Measurements from ENCODE around the gene VGF. TPM values are rescaled to one million over a fixed set of nuclear protein-coding genes. Genes with fewer than 3 reads are reported as not detected.

Gene VGF
- polyA plus RNA-seq, 1 donor: 0.20 TPM

DNA sequence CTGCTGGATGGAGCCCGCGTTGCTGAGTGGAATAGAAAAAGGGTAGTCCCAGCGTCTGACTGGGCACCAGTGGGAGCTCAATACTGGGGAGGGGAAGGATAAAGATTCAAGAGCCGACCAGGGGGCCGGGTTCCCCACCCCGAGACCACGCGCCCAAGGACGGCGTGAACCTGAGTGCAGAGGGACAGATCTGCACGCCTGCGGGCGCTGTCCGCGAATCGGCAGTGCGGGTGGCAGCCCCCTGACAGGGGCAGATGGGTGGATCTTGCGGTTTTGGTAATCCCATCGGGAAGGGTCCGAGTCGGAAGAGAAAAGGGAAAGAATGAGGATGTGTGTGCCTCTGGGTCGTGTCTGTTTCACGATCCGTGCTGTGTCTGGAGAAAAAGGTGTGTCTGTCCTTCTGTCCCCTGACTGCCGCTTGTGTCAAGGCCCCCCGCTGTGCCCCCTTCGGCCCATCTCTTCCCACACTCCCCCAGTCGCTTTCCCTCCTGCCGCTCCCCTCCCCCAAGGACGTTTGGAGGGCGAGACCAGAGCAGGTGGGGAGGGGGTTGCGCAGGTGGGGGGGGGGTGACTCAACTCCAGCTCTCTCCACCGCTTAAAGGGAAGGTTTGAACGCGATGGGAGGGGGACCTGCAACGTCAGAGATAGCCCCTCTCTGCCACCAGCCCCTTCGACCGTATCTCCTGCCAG is 734 bp upstream of the VGF start:
- no peak for DNase-seq

DNA sequence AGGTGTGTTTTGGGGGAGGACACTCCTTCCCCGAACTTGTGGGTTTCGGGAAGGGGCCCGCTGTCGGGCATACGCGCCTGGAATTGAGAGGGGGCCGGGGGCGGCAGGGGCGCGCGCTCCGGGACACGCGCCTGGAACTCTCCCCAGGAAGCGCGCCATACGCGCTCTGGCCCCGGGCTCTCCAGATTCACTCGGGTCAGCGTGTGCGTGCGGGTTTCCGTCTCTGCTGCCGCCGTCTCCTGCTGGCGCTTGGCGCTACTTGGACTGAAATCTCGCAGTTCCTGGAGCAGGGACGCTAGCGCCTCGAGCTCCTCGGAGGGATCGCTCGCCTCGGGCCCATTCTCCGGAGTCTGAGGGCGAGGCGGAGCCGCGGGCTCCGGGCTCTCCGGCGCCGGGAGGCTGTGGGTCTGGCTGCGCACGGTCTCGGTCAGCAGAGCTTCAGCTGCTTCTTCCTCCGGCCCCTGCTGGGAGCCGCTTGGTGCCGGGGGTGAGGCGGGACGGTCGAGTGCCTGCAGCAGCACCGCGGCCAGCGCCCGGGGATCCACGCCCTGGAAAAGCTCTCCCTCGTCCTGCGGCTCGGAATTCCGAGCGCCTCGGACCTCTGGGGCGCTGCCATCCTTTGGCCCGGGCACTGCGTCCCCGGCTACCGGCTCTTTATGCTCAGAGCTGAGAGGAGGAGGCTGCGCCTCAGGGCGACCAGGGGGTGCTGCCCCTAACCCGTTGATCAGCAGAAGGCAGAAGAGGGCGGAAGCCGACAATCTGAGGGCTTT is 1.1 kb downstream of the VGF start:
- DNase-seq: no peak

DNA sequence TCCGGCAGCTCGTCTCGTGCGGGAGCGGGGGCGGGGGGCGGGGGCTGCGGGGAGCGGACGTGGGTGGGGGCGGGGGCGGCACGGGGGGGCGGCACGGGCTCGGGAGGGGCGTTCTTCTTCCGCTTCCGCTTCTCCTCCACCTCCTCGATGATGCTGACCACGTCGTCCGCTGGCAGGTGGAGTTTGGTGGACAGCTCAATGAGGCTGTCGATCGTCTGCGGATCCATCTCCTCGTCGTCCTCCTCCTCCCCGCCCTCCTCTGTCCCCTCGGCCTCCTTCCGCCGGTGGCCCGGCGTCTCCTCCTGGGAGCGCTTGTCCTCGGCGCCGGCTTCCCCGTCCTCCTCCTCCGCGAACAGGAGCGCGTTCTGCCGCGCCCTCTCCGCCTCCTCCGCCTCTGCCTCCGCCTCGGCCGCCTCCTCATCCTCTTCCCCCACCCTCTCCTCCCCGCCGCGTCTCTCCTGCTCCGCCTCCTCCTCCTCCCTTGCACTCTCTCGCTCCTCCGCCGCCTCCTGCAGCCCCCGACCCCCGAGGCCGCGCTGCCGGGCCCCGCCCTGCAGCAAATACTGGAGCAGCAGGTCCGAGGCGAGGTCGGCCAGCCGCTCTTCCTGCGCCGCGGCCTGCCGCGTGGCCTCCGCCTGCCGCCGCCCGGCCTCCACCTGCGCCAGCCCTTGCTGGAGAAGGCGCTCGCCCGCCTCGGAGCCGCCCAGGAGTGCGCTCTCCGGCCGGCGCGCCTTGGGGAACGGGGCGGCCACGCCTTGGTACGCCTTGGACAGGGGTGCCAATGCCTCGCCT is 1.9 kb downstream of the VGF start:
- no peak for DNase-seq

DNA sequence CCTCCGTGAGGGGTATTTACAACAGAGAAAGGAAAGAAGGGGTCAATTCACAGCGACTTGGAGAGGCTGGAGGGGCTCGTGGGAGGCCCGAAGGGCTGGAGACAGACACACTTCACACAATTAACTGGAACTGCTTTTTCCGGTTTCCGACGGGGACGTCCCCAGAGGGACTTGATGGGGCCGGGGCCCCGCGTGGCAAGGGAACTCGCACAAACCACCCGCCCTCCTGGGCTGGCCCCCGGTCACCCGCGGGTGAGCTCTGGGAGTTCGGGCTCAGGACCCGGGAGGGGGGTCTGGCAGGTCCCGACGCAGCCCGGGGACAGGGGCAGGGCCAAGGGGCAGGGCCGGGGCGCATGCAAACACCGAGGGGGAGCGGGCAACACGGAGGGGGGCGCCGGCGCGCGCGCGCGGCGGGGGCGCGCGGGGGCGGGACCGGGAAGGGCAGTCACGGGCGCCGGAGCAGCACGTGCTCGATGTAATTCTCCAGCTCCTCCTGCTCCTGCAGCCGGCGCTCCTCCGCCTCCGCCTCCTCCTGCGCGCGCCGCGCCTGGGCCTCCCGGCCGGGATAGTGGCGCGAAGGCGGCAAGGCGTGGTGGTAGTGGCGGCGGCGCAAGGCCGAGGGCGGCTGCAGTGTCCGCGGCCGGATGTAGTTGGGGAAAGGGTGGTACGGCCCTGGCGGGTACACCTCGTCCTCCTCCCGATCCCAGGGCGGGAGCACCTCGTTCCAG is 2.7 kb downstream of the VGF start:
- DNase-seq: no peak

DNA sequence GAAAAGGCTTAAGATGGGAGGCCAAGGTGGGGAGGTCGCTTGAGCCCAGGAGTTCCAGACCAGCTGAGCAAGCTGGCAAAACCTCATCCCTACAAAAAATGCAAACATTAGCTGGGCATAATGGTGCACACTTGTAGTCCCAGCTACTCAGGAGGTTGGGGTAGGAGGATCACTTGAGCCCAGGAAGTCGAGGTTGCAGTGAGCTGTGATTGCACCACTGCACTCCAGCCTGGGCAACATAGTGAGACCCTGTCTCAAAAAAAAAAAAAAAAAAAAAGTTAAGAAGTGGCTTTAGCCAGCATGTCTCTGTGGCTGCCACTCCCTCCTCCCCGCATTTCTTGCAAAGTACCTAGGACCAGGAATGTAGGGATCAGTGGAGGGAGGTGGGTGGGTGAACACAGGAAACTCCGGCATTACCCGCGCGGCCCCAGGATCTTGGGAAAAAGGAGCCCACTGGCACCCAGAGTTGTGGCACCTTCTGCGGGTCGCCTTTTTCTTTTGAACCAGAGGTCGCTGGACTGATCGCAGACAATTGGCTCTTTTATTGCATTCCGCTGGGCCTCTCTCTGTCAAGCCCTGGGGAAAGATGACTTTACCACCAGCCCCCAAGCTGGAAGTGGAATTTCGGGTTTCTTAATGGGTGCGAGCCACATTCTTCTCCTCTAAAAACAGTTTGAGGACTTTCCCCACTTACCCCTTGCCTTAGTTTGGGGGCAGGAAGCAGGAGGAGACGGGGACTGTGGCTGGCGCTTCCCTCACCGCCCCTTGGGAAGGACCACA is 3.5 kb downstream of the VGF start:
- no peak for DNase-seq

DNA sequence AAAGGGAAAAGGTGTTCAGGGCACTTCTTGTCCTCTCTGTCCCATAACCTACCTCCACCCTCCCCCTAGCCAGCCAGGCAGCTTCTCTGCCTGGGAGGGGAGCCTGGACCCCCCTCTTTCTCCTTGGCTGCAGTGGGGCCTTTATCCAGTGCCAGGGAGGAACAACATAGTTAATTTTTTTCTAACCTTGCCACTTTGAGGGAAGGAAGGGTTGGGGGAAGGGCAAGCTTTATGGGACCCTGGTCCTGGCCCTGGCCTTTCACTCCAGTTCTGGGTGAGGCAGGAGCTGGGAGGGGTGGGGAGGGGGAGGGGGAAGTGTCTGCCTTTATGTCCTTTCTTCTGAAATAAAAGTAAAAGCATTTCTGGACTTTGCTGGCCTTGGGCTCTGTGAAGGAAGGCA is 4.5 kb downstream of the VGF start:
- DNase-seq: no peak

DNA sequence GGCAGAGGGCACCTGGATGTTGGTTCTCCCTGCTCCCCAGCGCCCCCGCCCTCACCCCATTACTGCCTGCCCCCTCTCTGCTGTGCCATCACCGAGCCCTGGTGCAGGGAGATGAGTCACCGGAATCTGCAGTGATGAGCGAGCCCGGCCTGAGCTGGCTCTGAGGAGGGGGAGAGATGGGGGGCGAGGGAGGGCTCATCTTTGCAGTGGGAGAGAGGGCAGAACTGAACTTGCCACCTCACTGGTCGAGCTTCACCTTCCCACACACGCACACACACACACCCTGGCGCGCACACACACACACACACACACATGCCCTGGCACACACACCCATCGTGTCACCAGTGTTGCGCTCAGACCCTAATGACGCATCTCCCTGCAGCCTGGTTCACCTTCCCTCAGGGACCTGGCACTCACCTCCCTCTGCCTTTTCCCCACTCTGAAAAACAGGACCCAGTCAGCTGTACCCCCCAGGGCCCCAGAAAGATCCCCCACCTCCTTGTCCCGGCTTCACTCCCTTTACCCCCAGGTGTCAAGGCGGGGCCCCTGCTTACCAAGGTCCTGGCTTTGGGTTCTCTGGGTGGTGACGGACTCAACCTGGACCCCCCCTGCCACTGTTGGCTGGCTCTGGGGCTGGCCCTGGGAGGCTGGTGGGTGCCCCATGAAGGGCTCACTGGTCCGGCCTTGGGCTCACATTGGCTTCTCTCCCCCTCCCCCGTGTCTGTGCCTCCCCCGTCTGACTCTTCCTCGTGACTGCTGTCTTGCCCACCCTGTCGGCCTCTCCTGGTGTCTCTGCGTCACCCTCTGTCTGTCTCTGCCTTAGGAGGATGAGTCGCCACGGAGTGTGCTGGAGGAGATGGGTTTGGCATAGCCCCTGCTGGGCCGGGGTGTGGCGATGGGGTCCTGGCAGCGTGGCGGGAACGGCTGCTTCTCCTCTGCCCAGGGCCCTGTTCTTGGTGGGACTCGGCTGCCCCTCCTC is 5.4 kb downstream of the VGF start:
- DNase-seq: no peak

DNA sequence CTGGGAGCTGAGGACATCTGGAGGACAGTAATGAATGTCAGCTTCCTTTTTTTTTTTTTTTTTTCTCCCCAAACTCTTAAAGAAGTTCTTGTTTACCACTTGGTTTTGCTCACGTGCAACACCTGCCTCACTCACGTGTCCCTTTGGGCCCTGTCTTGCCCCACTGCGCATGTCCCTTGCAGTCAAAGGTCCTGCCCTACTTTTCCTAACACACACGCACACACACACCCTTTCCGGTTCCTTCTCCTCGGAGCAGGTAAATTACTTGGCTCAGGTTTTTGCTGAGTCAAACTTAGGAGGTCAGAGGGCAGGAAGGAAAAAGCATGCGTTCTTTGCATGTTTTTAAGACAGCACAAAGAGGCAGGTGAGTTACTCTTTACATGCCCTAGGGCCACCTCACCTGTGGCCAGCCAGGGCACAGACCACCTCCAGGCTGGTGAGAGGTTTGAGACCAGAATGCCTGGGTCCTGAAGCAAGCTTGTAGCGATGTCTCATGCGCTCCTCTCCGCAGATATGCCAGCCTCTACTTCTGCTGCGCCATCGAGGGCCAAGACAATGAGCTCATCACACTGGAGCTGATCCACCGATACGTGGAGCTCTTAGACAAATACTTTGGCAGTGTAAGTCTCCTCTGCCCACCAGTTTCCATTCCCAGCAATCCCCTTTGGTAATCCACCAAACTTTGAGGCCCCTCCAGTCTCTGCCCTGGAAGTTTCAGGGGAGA is 8.3 kb downstream of the VGF start:
- no peak for DNase-seq

DNA sequence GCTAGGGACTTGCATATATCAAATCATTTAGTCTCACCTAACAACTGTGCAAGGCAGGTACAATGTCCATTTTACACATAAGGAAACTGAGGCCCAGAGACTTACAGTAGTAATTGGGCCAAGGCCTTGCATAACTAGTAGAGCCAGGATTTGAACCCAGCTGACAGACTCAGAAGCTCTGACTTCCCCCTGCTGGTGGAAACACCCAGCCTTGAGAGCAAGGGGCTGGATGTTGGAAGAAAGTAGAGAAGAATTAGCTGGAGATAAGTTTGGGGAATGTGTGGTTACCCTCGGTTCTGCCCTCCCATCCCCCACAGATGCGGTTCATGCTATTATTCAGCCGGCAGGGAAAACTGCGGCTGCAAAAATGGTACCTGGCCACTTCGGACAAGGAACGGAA is 9.1 kb downstream of the VGF start:
- no peak for DNase-seq

DNA sequence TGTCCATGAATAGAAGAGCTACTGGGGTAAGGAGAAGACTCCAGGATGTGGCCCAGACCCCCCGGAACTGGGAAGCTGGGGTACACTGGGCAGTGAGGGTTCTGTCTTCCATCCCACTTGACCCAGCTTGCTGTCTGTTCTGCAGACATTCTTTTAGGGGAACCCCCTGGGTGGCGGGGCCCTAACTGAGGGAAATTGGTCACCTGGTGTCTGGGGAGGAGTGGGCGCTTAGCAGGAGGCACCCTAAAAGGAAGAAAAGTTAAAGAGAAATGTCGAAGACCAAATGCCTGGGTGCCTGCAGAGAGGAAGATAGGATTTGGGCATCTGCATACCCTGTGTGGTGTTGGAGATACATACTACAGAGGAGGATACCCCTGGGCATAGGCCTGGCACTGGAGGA is 10.1 kb downstream of the VGF start:
- DNase-seq: no peak

DNA sequence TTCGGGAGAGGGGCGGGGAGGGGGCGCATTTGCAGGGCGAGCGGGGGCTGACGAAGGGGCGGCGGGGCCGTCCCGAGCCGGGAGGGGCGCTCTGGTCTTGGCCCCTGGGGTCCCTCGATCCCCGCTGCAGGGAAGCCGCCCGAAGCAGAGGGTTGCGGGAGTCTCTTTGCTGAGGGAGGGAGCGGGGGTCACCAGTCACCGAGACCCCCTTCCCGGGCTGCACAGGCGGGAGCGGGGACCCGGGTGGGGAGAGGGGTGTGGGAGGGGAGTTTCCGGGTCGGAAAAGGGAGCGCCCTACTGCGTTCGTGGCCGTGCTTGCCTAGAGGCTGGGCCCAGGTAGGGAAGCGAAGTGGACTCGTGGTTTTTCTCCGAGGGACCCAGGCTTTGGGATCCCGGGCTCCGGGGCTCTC is 10.7 kb downstream of the VGF start:
- no peak for DNase-seq

DNA sequence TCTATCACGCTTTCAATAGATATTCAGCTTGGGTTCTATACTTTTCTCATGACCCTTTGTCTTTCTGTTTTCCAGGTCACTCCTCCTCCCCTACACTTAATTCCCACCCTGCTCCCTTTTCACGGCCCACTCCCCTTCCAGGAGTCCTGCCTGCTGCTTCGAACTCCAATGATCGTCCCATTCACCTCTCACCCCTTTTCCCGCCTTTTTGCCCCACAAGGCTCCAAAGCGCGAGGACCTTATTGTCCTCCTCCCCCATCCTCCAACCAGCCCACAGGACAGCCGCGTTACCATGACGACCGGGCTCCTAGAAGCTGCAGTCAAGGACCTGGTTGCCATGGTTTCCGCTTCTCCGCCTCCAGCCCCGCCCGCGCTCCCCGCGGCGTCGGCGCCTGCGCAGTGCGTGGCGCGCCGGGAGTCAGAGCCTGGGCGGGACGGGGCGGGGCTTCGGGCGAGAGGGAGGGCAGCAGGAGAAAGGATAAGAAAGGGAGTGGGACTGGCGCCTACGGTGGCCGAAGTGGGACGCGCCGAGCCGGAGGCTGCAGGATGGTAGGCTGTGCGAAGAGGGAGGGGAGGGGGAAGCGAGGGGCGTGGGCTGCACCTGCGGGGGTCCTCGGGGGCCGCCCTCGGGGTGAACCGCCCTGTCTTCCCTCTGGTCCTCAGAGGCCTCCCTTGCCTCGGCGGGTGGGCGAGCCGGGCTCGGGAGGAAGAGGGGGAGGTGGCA is 11.2 kb downstream of the VGF start, which contains the start of gene AP1S1:
AP1S1 (plus strand) TSS at position 508 of the 724 bp plus-strand sequence; CDS start at position 547, 39 bp downstream.
- DNase-seq: peak; percentile 94

DNA sequence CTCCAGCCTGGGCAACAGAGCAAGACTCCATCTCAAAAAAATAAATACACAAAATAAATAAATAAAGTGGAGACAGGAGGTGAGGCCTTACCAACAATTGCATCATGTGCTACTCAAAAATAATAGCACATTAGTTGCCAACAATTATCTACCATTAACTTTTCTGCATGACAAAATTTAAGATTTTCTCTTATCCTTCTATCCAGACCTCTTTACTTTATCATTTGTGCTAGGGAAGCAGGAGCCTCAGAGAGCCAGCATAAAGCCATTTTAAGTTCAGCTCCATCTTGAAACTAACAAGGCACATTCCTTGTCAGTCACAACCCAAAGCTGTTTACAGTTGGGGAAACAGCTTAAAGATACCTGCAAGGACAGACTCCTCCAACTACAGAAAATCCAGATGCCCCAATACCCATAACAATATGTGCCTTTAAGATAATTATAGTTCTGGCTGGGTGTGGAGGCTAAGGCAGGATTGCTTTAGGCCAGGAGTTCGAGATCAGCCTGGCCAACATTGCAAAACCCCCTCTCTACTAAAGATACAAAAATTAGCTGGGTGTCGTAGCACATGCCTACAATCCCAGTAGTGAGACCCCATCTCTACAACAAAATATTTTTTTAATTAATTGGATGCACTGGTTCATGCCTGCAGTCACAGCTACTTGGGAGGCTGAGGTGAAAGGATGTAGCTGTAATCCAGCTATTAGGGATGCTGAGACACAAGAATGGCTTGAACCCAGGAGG is 13.3 kb downstream of the VGF start:
- DNase-seq: no peak

DNA sequence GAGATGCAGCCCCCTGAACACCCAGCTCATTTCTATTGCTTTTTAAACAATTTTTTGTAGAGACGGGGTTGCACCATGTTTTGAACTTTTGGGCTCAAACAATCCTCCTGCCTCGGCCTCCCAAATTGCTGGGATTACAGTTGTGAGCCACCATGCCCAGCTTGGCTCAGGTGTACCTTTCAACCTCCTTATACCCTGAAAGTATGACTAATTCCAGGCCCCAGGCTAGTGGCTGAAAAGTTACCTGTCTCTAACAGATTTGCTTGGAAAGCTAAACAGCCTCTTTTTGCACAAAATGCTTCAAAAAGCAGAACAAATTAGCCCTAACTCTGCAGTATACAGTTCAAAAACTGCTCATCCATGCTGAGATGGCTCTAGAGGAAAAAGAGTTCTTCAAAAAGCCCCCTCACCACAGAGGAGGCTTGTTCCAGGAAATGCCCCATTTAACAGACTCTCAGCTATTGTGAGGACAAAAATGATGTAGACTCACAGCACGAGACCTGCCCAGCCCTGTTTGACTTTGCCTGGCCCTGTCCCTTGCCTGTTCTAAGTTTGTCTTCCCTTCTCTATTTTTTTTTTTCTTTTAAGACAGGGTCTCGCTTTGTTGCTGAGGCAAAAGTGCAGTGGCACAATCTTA is 24.5 kb downstream of the VGF start:
- DNase-seq: no peak

DNA sequence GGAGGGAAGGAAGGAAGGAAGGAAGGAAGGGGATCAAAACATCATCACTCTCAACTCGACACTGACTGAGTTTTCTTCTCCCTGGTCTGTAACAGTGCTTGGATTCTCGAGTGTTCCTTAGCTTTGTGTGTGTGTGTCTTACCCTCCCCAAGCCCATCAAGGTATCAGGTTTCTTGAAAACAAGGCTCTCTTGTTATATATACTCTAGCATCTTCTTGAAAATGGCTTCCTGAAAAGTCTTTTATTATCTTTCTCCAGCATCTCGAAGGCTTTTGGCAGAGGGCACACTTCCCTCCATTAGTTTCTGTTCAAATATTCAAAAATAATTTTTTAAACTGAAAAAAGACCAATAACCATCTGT is 25.1 kb downstream of the VGF start:
- no peak for DNase-seq

DNA sequence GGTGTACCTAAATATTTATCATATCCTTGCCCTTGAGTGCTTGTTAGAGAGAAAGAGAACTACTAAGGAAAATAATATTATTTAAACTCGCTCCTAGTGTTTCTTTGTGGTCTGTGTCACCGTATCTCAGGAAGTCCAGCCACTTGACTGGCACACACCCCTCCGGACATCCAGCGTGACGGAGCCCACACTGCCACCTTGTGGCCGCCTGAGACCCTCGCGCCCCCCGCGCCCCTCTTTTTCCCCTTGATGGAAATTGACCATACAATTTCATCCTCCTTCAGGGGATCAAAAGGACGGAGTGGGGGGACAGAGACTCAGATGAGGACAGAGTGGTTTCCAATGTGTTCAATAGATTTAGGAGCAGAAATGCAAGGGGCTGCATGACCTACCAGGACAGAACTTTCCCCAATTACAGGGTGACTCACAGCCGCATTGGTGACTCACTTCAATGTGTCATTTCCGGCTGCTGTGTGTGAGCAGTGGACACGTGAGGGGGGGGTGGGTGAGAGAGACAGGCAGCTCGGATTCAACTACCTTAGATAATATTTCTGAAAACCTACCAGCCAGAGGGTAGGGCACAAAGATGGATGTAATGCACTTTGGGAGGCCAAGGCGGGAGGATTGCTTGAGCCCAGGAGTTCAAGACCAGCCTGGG is 27.0 kb downstream of the VGF start:
- DNase-seq: no peak

DNA sequence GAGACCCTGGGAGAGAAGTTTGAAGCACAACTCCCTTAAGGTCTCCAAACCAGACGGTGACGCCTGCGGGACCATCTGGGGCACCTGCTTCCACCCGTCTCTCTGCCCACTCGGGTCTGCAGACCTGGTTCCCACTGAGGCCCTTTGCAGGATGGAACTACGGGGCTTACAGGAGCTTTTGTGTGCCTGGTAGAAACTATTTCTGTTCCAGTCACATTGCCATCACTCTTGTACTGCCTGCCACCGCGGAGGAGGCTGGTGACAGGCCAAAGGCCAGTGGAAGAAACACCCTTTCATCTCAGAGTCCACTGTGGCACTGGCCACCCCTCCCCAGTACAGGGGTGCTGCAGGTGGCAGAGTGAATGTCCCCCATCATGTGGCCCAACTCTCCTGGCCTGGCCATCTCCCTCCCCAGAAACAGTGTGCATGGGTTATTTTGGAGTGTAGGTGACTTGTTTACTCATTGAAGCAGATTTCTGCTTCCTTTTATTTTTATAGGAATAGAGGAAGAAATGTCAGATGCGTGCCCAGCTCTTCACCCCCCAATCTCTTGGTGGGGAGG is 27.6 kb downstream of the VGF start:
- no peak for DNase-seq
